ENCODE measurements around the gene SAMSN1. TPM values are rescaled to one million over a fixed set of nuclear protein-coding genes. Genes with fewer than 3 reads are reported as not detected.
"Not testable (repeated sequence)": the region's sequence is repeated elsewhere in the genome, so short reads cannot be mapped to it uniquely, and the experiment has no call there.

Gene SAMSN1
- total and polyA plus RNA-seq, 7 experiments from 2014 or later: 25.5 to 136 (median 34.4) TPM

DNA sequence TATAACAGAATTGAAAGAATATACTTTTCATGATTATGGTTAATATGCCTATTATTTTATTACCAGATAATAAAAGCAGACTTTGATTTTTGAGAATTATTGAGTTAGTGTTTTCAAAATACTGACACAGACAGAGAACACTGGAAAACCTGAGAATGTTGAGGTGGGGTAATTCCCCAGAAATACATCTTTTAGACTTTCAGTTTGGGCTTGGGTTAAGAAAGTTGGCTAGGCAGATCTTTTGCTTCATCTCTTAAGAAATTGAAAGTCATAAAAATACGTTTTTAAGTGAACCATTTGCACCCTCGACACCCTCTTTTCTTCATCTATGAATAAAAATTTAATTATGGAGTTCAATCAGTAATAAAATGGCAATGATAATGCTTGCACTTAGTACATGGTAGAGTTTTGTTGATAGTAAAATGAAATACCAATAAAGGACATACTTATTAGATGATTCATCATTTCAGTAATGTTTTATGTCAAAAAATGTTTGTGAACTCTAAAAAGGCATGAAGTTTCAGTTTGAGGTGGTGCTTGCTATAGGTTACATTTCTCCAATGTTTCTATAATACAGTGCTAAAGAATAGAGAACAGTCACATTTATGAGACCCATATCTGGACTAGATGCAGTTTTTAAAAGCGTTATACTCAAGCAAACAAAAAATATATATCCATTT is 1.9 kb upstream of the SAMSN1 start:
- H3K4me1 Mint-ChIP-seq: peaks cover 27 to 66% (median 58%) of the 10 kb centered on the region in 7 donors

DNA sequence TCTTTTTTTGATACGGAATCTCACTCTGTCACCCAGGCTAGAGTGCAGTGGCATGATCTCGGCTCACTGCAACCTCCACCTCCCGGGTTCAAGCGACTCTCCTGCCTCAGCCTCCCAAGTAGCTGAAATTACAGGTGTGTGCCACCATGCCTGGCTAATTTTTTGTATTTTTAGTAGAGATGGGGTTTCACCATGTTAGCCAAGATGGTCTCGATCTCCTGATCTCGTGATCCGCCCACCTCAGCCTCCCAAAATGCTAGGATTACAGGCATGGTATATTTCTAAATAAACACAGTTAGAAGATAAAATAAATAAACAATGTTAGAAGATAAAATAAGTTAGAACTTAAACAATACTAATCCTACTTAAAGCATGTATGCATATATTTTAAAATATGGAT is 604 bp upstream of the SAMSN1 start:
- H3K4me3 Mint-ChIP-seq: peak overlapping the region in 2 of 10 donors; percentile 88 to 97
- H3K4me3 ChIP-seq (ENCODE audit: low read length); CTCF ChIA-PET; ATAC-seq; H3K9me3 Mint-ChIP-seq; H3K9me3 ChIP-seq (ENCODE audit: control insufficient read depth in 2 of 3, low read length in 3 of 3); DNase-seq; H3K27me3 Mint-ChIP-seq; H3K36me3 ChIP-seq (ENCODE audit: control insufficient read depth in 2 of 3, insufficient read depth in 3 of 3, low read length in 3 of 3); H3K27me3 ChIP-seq (ENCODE audit: control insufficient read depth in 2 of 2, insufficient read depth in 2 of 2, low read length in 2 of 2): not testable (repeated sequence)
- peak overlapping the region in 6 of 9 donors; percentile 19 to 95 (median 85) for H3K27ac Mint-ChIP-seq
- intact Hi-C loops (cut with micrococcal nuclease): loop anchor here (1.0 to 5.0 kb wide), 15 partner anchors 12 to 1184 kb away; partner anchors contain the start of genes HSPA13 (in 2 of the 2), NRIP1 (in 1 of the 2) and RBM11 (in 1 of the 2)
- H3K36me3 Mint-ChIP-seq: peaks cover 0 to 23% (median 0%) of the 10 kb centered on the region in 5 donors
- POLR2A ChIA-PET: interaction anchor here (0.6 to 1.3 kb wide), 2 partner anchors 130 to 520 kb away, joined by 3 read pairs; no protein-coding TSS in a partner anchor
- Histone ChIP-seq H3K27ac (ENCODE audit: low read depth, low read length) (peak overlapping the region; percentile 82), H3K4me1 (ENCODE audit: control insufficient read depth in 2 of 2, insufficient read depth in 2 of 2, low read length in 2 of 2) (peaks cover 41 to 45% of the 10 kb centered on the region in 2 donors)
- peaks cover 31 to 76% (median 68%) of the 10 kb centered on the region in 7 donors for H3K4me1 Mint-ChIP-seq

More for the DNA sequence above, 1.9 kb upstream of the SAMSN1 start:
- DNase-seq (no peak), ATAC-seq (no peak)
- H3K27ac Mint-ChIP-seq: peak overlapping the region; percentile 59 to 93 (median 81)
- H3K4me3 Mint-ChIP-seq: peak overlapping the region in 8 of 10 donors; percentile 35 to 71 (median 54)
- ChIA-PET CTCF (no interaction called here), POLR2A (interaction anchor here (1.3 kb wide), 1 partner anchor 128 kb away, joined by 3 read pairs; no protein-coding TSS in a partner anchor)
- Histone ChIP-seq H3K4me3 (ENCODE audit: low read length) (no peak overlapping the region), H3K4me1 (ENCODE audit: control insufficient read depth in 2 of 2, insufficient read depth in 2 of 2, low read length in 2 of 2) (peaks cover 34 to 40% of the 10 kb centered on the region in 2 donors), H3K27me3 (ENCODE audit: control insufficient read depth in 2 of 2, insufficient read depth in 2 of 2, low read length in 2 of 2) (no peaks in the 10 kb centered on the region), H3K9me3 (ENCODE audit: control insufficient read depth in 2 of 3, low read length in 3 of 3) (no peaks in the 10 kb centered on the region), H3K27ac (ENCODE audit: low read depth, low read length) (peak overlapping the region; percentile 41), H3K36me3 (ENCODE audit: control insufficient read depth in 2 of 3, insufficient read depth in 3 of 3, low read length in 3 of 3) (no peaks in the 10 kb centered on the region)
- no peaks in the 10 kb centered on the region for H3K27me3 Mint-ChIP-seq
- H3K36me3 Mint-ChIP-seq: peaks cover 0 to 23% (median 0%) of the 10 kb centered on the region in 5 donors
- intact Hi-C loops (cut with micrococcal nuclease): loop anchor here (2.0 to 5.0 kb wide), 13 partner anchors 15 to 1183 kb away; partner anchors contain the start of genes NRIP1 (in 1 of the 2) and RBM11 (in 1 of the 2)
- H3K9me3 Mint-ChIP-seq: peaks cover 0 to 2% (median 0%) of the 10 kb centered on the region in 11 donors

GRCh38 chr21:14543983-14544382 is 2.1 kb downstream of the SAMSN1 start:
- peak overlapping the region; percentile 78 for H3K4me3 ChIP-seq (ENCODE audit: low read length)
- peak overlapping the region; percentile 79 to 97 (median 88) for H3K4me3 Mint-ChIP-seq
- H3K9me3 Mint-ChIP-seq: peaks cover 0 to 6% (median 0%) of the 10 kb centered on the region in 11 donors
- DNase-seq: no peak
- H3K27me3 Mint-ChIP-seq: no peaks in the 10 kb centered on the region
- peak overlapping the region; percentile 82 for H3K27ac ChIP-seq (ENCODE audit: low read depth, low read length)
- CTCF ChIA-PET: no interaction called here
- POLR2A ChIA-PET: interaction anchor here (0.7 kb wide), 1 partner anchor 99 kb away, joined by 3 read pairs; no protein-coding TSS in a partner anchor
- no peaks in the 10 kb centered on the region for H3K36me3 ChIP-seq (ENCODE audit: control insufficient read depth in 2 of 3, insufficient read depth in 3 of 3, low read length in 3 of 3)
- no peak for ATAC-seq
- peaks cover 29 to 34% of the 10 kb centered on the region in 2 donors for H3K4me1 ChIP-seq (ENCODE audit: control insufficient read depth in 2 of 2, insufficient read depth in 2 of 2, low read length in 2 of 2)
- H3K27me3 ChIP-seq (ENCODE audit: control insufficient read depth in 2 of 2, insufficient read depth in 2 of 2, low read length in 2 of 2): no peaks in the 10 kb centered on the region
- H3K36me3 Mint-ChIP-seq: peaks cover 0 to 37% (median 4%) of the 10 kb centered on the region in 5 donors
- peaks cover 29 to 78% (median 57%) of the 10 kb centered on the region in 7 donors for H3K4me1 Mint-ChIP-seq
- peak overlapping the region; percentile 71 to 96 (median 90) for H3K27ac Mint-ChIP-seq
- intact Hi-C loops (cut with micrococcal nuclease): loop anchor here (2.0 to 5.0 kb wide), 4 partner anchors 17 to 1188 kb away; no protein-coding TSS in a partner anchor
- no peaks in the 10 kb centered on the region for H3K9me3 ChIP-seq (ENCODE audit: control insufficient read depth in 2 of 3, low read length in 3 of 3)

DNA sequence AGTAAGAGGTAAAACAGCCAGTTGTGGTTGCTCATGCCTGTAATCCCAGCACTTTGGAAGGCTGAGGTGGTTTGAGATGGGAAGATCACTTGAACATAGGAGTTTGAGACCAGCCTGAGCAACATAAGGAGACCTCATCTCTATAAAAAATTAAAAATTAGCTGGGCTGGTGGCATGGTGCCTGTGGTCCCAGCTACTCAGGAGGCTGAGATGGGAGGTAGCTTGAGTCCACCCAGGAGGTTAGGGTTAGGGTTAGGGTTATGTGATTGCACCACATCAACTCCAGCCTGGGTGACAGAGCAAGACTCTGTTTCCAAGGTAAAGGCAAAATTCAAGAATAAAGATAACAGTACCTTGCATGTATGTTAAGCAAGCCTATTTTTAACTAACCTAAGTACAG is 3.5 kb downstream of the SAMSN1 start:
- Histone ChIP-seq H3K27ac (ENCODE audit: low read depth, low read length) (peak overlapping the region; percentile 82), H3K4me3 (ENCODE audit: low read length) (peak overlapping the region; percentile 51), H3K9me3 (ENCODE audit: control insufficient read depth in 2 of 3, low read length in 3 of 3) (no peaks in the 10 kb centered on the region), H3K4me1 (ENCODE audit: control insufficient read depth in 2 of 2, insufficient read depth in 2 of 2, low read length in 2 of 2) (peaks cover 21 to 25% of the 10 kb centered on the region in 2 donors), H3K36me3 (ENCODE audit: control insufficient read depth in 2 of 3, insufficient read depth in 3 of 3, low read length in 3 of 3) (no peaks in the 10 kb centered on the region), H3K27me3 (ENCODE audit: control insufficient read depth in 2 of 2, insufficient read depth in 2 of 2, low read length in 2 of 2) (no peaks in the 10 kb centered on the region)
- POLR2A ChIA-PET: interaction anchor here (1.0 kb wide), 1 partner anchor 11 kb away, joined by 6 read pairs; no protein-coding TSS in a partner anchor
- H3K27ac Mint-ChIP-seq: peak overlapping the region; percentile 77 to 99 (median 92)
- DNase-seq (no peak), ATAC-seq (no peak)
- peak overlapping the region; percentile 71 to 99 (median 94) for H3K4me3 Mint-ChIP-seq
- H3K27me3 Mint-ChIP-seq: no peaks in the 10 kb centered on the region
- peaks cover 34 to 78% (median 57%) of the 10 kb centered on the region in 7 donors for H3K4me1 Mint-ChIP-seq
- peaks cover 0 to 6% (median 0%) of the 10 kb centered on the region in 11 donors for H3K9me3 Mint-ChIP-seq
- CTCF ChIA-PET: no interaction called here
- peaks cover 0 to 48% (median 8%) of the 10 kb centered on the region in 5 donors for H3K36me3 Mint-ChIP-seq
- intact Hi-C loops (cut with micrococcal nuclease): loop anchor here (1.0 to 5.0 kb wide), 7 partner anchors 8 to 1190 kb away; no protein-coding TSS in a partner anchor

GRCh38 chr21:14541841-14542490 is 4.1 kb downstream of the SAMSN1 start:
- CTCF ChIA-PET: no interaction called here
- peaks cover 38 to 78% (median 58%) of the 10 kb centered on the region in 7 donors for H3K4me1 Mint-ChIP-seq
- H3K4me1 ChIP-seq (ENCODE audit: control insufficient read depth in 2 of 2, insufficient read depth in 2 of 2, low read length in 2 of 2): peaks cover 21% of the 10 kb centered on the region in 2 donors
- H3K4me3 Mint-ChIP-seq: peak overlapping the region; percentile 71 to 99 (median 96)
- POLR2A ChIA-PET: interaction anchor here (0.9 to 1.2 kb wide), 4 partner anchors 9 to 35 kb away, joined by 3 to 6 read pairs (median 4); no protein-coding TSS in a partner anchor
- peak overlapping the region; percentile 51 for H3K4me3 ChIP-seq (ENCODE audit: low read length)
- no peaks in the 10 kb centered on the region for H3K27me3 Mint-ChIP-seq
- H3K36me3 ChIP-seq (ENCODE audit: control insufficient read depth in 2 of 3, insufficient read depth in 3 of 3, low read length in 3 of 3): no peaks in the 10 kb centered on the region
- peaks cover 0 to 8% (median 3%) of the 10 kb centered on the region in 11 donors for H3K9me3 Mint-ChIP-seq
- peak overlapping the region; percentile 82 for H3K27ac ChIP-seq (ENCODE audit: low read depth, low read length)
- no peaks in the 10 kb centered on the region for H3K9me3 ChIP-seq (ENCODE audit: control insufficient read depth in 2 of 3, low read length in 3 of 3)
- DNase-seq (peak in 7 of 9 donors; percentile 24 to 48 (median 39)), ATAC-seq (peak; percentile 61)
- H3K27me3 ChIP-seq (ENCODE audit: control insufficient read depth in 2 of 2, insufficient read depth in 2 of 2, low read length in 2 of 2): no peaks in the 10 kb centered on the region
- peaks cover 0 to 53% (median 13%) of the 10 kb centered on the region in 5 donors for H3K36me3 Mint-ChIP-seq
- intact Hi-C loops (cut with micrococcal nuclease): loop anchor here (1.0 to 5.0 kb wide), 7 partner anchors 8 to 1190 kb away; no protein-coding TSS in a partner anchor
- H3K27ac Mint-ChIP-seq: peak overlapping the region; percentile 86 to 99 (median 92)

- Histone ChIP-seq H3K27ac (ENCODE audit: low read depth, low read length) (no peak overlapping the region), H3K9me3 (ENCODE audit: control insufficient read depth in 2 of 3, low read length in 3 of 3) (no peaks in the 10 kb centered on the region), H3K27me3 (ENCODE audit: control insufficient read depth in 2 of 2, insufficient read depth in 2 of 2, low read length in 2 of 2) (no peaks in the 10 kb centered on the region), H3K4me1 (ENCODE audit: control insufficient read depth in 2 of 2, insufficient read depth in 2 of 2, low read length in 2 of 2) (peaks cover 20 to 26% of the 10 kb centered on the region in 2 donors), H3K4me3 (ENCODE audit: low read length) (no peak overlapping the region), H3K36me3 (ENCODE audit: control insufficient read depth in 2 of 3, insufficient read depth in 3 of 3, low read length in 3 of 3) (no peaks in the 10 kb centered on the region)
- intact Hi-C loops (cut with micrococcal nuclease): no loop called here
- ATAC-seq (no peak), DNase-seq (no peak)
- Mint-ChIP-seq H3K4me3 (peak overlapping the region in 2 of 10 donors; percentile 50 to 78), H3K27ac (peak overlapping the region in 3 of 9 donors; percentile 23 to 62 (median 43)), H3K36me3 (peaks cover 11 to 77% (median 37%) of the 10 kb centered on the region in 5 donors), H3K4me1 (peaks cover 42 to 91% (median 79%) of the 10 kb centered on the region in 7 donors), H3K9me3 (peaks cover 0 to 20% (median 6%) of the 10 kb centered on the region in 11 donors), H3K27me3 (no peaks in the 10 kb centered on the region)
- POLR2A ChIA-PET: interaction anchor here (0.9 kb wide), 2 partner anchors 9 to 138 kb away, joined by 3 read pairs; no protein-coding TSS in a partner anchor
- CTCF ChIA-PET: no interaction called here
Measured at GRCh38 chr21:14538483-14538882, 7.6 kb downstream of the SAMSN1 start.
